Hematopoietic multipotent progenitor cell (in vitro differentiated cells): ENCODE results near the gene TNFRSF8. TPM values are rescaled to one million over a fixed set of nuclear protein-coding genes. Genes with fewer than 3 reads are reported as not detected.

Source experiments
- DNase-seq, 3 donors: peaks; one replicate each; pipeline ENCODE4 v3.0.0-alpha.2; 2011 to 2015; ENCODE audit warnings: low read depth in 2 of 3, low spot score in 2 of 3
- total RNA-seq: library from RNA; depleted of rRNA; stranded (reverse); fragments of >200 nt; gene quantifications from one replicate; pipeline ENCODE4 v1.2.3, GENCODE V29; 2012

Gene TNFRSF8
- total RNA-seq, 1 donor: 0.27 TPM

GRCh38 chr1:12151465-12151864 is 88.4 kb downstream of the TNFRSF8 start:
- no peak for DNase-seq

GRCh38 chr1:12152113-12152891 is 89.2 kb downstream of the TNFRSF8 start:
- no peak for DNase-seq

GRCh38 chr1:12153181-12153785 is 90.2 kb downstream of the TNFRSF8 start:
- DNase-seq: peak in 2 of 3 donors; percentile 76 to 80

DNA sequence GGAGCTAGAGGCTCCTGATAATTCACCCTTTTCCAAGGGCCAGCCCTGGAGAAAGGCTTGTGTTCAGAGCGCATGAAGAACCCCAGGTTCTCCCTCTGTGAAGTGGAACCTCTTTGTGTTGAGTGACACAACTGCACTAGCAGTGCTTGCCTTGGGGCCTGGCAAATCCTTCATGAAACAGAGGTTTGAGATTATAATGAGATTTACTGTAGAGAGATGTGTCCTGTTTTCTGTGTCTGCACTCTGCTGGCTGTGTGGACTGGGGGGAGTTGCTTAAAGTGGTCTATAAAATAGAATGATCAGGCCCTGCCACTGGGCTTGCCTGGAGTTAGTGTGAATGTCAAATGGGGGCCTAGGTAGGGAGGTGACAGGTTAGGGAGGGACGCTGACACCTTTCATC is 92.2 kb downstream of the TNFRSF8 start:
- DNase-seq: no peak

DNA sequence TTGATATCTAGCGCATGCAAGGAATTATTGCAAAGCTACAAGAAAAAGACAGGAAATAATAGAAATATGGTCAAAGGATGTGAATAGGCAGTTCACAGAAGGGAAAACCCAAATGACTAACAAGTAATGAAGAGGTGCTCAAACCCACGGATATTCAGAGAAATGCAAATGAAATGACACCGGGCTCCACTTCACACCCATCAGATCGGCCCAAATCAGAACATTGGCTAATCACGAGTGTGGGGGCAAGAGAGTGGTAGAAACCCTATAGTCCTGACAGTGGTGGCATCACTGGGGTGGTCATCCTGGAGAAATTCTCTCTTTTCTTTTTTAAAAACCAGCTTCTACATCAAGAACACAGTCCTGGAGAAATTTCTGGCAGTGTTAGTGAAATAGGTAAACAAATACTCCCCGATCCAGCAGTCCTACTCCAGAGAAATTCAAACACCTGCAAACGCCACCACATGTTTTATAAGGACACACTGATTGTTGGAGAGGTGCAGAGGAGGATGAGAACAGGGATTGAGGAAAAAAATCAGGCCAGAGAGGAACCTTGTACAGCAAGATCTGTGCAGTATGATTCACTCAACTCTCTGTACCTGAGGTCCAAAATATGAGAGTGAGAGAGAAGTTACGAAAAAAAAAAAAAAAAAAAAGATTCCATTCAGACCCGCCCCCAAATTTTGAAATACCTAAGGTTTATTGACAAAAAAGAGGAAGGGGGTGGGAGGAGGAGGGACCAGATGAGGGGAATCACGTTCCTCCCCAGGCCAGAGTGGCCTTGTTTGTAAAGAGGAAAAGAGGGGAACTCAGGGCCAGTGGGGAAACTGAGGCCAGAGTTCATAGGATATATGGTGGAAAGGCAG is 94.5 kb downstream of the TNFRSF8 start:
- DNase-seq: peak in 1 of 3 donors; percentile 72

GRCh38 chr1:12158357-12159092 is 95.4 kb downstream of the TNFRSF8 start:
- no peak for DNase-seq

DNA sequence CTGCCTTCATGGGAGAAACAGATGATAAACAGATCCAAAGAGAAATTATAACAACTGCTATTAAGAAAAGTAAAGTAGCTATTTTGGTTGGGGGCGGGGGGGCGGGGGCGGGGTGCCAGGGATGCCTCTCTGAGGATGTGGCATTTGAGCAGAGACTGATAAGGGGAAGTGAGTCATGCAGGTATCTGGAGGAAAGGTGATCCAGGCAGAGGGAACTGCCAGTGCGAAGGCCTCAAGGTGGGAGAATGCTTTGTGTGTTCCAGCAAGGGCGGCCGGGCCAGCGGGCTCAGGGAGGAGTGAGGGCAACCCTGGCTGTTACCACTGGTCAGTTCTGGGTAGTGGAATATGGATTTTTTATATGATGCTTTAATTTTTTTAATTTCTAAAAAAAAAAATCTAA is 96.7 kb downstream of the TNFRSF8 start:
- DNase-seq: no peak

DNA sequence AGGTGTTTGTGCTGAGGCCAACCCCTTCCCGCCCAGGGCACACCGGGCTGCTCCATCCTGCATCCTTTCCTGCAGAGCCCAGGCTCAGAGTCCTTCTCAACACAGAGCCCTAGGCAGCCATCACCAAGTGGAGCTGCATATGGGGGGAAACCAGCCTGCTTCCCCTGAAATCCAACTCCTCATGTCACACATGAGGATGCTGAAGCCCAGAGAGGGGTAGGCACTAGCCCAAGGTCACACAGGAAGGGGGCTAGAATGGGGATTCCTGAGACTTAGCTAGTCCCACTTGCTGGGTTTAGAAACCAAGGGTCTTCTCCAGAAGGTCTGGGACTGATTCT is 98.2 kb downstream of the TNFRSF8 start:
- DNase-seq: no peak

DNA sequence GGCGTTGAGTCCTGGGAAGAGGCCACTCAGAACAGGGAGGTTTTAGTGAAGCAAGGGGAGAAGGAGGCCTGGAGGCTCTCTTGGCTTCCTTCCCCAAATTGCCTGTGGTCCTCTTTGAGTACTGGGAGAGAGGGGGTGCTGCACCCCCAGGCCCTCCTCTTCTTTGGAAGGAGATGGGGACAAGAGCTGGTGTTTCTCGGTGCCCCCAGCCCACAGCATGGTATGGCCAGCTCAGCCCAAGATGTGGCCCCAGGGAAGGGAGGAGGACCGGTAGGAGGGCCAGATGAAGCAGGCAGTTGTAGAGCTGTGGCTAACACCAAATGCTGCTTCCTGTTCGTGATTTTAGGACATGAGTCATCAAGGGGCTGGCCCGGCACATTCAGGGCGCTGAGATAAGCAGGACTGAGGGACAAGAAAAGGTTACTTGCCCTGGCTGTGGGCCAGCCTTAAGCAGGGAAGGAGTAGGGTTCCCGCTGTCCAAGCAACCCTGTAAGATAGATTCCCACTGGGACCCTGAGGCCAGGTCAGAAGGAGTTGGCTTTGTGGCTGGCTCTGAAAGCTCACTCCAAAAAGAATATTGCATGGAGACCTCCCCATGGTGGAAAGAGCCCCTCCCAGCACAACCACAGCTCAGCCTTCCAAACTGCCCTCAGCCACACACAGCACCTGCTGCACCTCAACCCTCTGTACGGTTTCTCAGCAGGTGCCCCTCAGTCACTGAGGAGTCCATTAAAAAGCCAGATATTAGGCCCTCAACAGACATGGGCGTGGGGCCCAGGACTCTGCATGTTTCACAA is 98.8 kb downstream of the TNFRSF8 start:
- DNase-seq: peak in 2 of 3 donors; percentile 94 to 96

GRCh38 chr1:12162459-12163137 is 99.5 kb downstream of the TNFRSF8 start:
- no peak for DNase-seq

GRCh38 chr1:12163210-12163609 is 100.1 kb downstream of the TNFRSF8 start:
- DNase-seq: no peak

GRCh38 chr1:12164210-12164609 is 101.1 kb downstream of the TNFRSF8 start:
- DNase-seq: no peak

DNA sequence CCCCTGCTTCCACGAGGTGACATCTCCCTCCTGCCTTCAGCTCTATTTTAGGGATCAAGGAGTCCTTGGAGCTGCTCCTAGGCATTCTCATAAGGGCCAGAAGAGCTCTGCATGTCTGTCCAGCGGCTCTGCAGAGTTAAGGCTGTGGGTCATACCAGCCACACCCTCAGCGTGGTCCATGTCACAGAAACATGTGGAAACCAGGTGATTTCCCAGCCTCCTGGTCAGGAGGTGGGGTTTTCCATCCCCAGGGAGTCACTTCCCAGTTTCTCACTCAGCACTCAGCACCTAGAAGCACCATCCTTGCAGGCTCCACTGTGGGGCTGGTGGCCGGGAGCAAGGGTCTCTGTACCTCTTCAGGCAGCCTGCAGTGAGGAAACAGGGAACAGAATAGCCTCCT is 102.2 kb downstream of the TNFRSF8 start:
- no peak for DNase-seq

DNA sequence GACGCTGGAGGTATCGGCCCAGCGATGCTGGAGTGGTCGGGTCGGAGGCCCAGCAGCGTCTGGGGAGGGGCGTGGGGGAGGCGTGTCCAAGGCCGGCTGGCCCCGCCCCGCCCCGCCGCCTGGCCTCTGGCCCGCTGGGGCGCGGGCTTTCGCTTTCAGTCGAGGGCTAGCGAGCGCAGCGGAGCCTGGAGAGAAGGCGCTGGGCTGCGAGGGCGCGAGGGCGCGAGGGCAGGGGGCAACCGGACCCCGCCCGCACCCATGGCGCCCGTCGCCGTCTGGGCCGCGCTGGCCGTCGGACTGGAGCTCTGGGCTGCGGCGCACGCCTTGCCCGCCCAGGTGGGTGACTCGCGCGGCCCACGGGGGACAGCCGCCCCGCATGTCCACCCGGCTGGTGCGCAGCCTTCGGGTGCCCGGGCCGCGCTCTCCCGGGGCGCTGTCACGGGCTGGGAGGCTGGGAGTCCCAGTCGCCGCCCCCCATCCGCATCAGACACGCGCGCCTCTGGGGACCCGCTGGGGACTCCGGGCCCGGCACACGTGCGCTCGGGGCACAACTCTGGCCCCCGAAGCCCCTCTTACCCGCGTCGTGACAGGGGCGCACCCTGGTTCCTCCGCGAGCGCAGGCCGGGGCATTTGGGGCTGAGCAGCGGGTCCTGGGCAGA is 103.9 kb downstream of the TNFRSF8 start, which contains the start of gene TNFRSF1B:
Gene TNFRSF1B (plus strand): TSS at position 158 of the 659 bp plus-strand sequence. CDS start 101 bp downstream, at position 259.
- DNase-seq: peak in 2 of 3 donors; percentile 63 to 67

DNA sequence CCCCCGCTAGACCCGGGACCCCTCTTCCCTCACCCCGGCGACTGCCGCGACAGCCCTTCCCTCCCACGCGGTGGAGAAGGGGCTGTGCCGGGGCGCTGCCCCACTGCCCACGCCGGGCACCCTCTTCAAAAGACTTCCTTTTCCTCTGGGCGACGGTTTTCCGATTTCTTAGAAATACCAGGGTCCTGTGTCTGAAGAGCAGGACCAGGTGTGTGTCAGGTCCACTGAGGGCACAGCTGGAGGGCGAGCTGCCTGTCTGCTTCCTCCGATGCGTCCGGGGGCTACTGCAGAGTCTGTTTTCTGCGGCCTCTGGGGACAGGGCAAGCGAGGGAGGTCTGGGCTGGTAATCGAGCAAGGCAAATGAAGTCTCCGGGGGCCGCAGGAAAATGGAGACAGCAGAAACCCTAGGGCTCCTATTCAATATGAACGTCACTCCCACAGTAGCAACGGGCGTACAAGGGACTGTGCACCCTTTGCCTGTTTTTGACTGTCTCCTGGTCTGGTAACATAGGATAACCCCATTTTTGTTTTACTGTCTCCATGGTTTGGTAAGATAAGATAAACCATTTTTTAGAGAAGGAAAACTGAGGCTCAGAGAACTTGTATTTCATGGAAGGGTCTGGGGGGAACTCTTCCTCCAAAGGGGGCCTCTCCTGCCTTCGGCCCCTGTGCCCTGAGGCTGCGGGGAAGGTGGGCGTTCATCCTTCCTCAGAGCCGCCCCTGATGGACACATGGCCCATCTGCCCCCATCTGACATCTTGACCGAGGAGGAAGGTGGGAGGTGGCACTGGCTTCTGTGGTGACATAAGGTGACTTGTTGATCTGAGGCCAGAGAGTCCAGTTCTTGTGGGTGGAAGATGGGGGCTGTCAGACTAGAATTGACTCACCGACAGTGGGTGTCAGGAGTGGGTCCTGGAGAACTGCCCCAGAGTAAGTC is 104.7 kb downstream of the TNFRSF8 start:
- no peak for DNase-seq

DNA sequence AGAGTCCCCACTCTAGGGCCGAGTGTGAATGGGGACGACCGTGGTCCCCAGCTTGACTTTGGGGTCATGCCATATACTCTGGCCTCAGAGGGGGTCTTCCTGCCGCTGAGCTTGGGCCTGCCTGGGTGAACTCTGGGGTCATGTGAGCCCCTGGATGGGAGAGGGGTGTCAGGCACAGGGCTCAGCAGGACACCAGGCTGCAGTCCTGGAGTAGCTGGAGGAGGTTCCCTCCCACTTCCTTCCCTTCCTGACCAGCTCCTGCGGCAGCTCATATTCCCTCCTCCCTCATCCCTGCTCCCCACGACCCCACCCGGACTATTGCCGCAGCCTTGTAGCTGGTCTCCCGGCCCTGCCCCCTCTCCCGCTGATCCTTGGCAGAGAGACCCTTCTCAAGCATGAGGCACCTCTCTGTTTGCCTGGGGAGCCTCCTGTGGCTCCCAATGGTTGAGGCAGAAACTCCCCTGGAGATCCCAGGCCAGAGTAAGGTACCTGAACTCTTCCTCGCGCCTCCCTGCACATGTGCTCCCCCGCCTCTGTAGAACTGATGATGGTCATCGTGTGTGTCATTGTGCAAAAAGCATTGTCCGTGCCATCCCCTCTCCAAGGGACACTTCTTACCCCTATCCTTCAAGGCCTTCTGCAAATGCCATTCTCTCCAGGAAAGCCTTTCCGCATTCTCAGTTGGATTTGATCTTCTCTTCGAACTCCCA is 105.5 kb downstream of the TNFRSF8 start:
- DNase-seq: no peak
